Prostate gland (tissue), 2 donors: ENCODE data around the gene KLHL25. TPM values are rescaled to one million over a fixed set of nuclear protein-coding genes. Genes with fewer than 3 reads are reported as not detected.

ENCODE experiments used
- DNase-seq: peaks from one replicate; pipeline ENCODE4 v3.0.0-alpha.2; 2019; ENCODE audit warnings: low spot score
- H3K27ac ChIP-seq, 2 donors: fragments of 200-600 bp; sonication (generic); 2 replicates each; pipeline ENCODE4 v1.5.1; 2017 to 2019
- H3K27me3 ChIP-seq: fragments of 200-600 bp; sonication (generic); replicated peaks from 2 replicates; pipeline ENCODE4 v1.5.1; 2019; ENCODE audit not compliant: insufficient read depth
- H3K36me3 ChIP-seq, 2 donors: fragments of 200-600 bp; sonication (generic); 1 replicate in 1 of 2; 2 replicates in 1 of 2; pipeline versions ENCODE4 v1.5.1 to v1.8.1; 2017 to 2019
- H3K4me1 ChIP-seq: fragments of 200-600 bp; sonication (generic); replicated peaks from 2 replicates; pipeline ENCODE4 v1.5.1; 2019
- H3K4me3 ChIP-seq, 2 donors: fragments of 200-600 bp; sonication (generic); 2 replicates each; pipeline ENCODE4 v1.5.1; 2017 to 2019
- H3K9me3 ChIP-seq: fragments of 200-600 bp; sonication (generic); 2 replicates; pipeline ENCODE4 v1.5.1; 2017
- CTCF ChIP-seq, 4 experiments: fragments of 200-600 bp in 2 of 4; fragments of 450-650 bp in 2 of 4; sonication (generic) in 2 of 4; IDR thresholded peaks; 1 replicate in 3 of 4; 2 replicates in 1 of 4; pipeline ENCODE4 v1.5.1; 2016 to 2019; ENCODE audit warnings: antibody characterized with exemption in 4 of 4, mild to moderate bottlenecking in 2 of 4, moderate library complexity in 2 of 4
- POLR2A ChIP-seq: fragments of 450-650 bp; IDR thresholded peaks from one replicate; pipeline ENCODE4 v1.6.1; 2016; ENCODE audit warnings: antibody characterized with exemption, mild to moderate bottlenecking
- POLR2AphosphoS5 ChIP-seq: sonication (generic); formaldehyde crosslinking; IDR thresholded peaks from one replicate; pipeline ENCODE4 v1.6.1; 2017; ENCODE audit warnings: antibody characterized with exemption
- WGBS: methylation state at CpG from one replicate; pipeline ENCODE4 v1.1.5; 2018; 5-methylcytosine and 5-hydroxymethylcytosine counted together
- intact Hi-C: fragments of 100-400 bp; cut with DNase I; formaldehyde crosslinking; loops from one replicate; pipeline ENCODE4 v1.14.2; 2022
- total RNA-seq, 2 donors: library from RNA; depleted of rRNA; stranded (reverse); fragments of >200 nt; gene quantifications; one replicate each; pipeline ENCODE4 v1.1.0, GENCODE V29; 2016

KLHL25 gene
- total RNA-seq, 2 donors from 2014 or later, result 5.1 to 30.8 TPM

- no peak for DNase-seq
- Histone ChIP-seq H3K4me3 (no peak overlapping the region), H3K27me3 (no peaks in the 10 kb centered on the region), H3K4me1 (no peaks in the 10 kb centered on the region), H3K36me3 (no peaks in the 10 kb centered on the region), H3K27ac (no peak overlapping the region), H3K9me3 (no peaks in the 10 kb centered on the region)
- TF ChIP-seq POLR2AphosphoS5 (no peak), CTCF (IDR thresholded peaks at IDR 0.05) (no peak), POLR2A (no peak)
- intact Hi-C loops, result no loop called here
- WGBS, result 93% methylated on average over 26 of the region's 26 CpGs
These were observed 26.8 kb downstream of the KLHL25 start for GRCh38 chr15:85767785-85768529.

- no peak for DNase-seq
- intact Hi-C loops, result no loop called here
- Histone ChIP-seq H3K36me3 (no peaks in the 10 kb centered on the region), H3K27ac (no peak overlapping the region), H3K9me3 (no peaks in the 10 kb centered on the region), H3K4me3 (no peak overlapping the region), H3K4me1 (no peaks in the 10 kb centered on the region), H3K27me3 (no peaks in the 10 kb centered on the region)
- no peak for TF ChIP-seq POLR2A
- no peak for TF ChIP-seq CTCF (IDR thresholded peaks at IDR 0.05)
- no peak for TF ChIP-seq POLR2AphosphoS5
- 87% methylated on average over 24 of the region's 24 CpGs for WGBS
These were observed 28.5 kb downstream of the KLHL25 start for GRCh38 chr15:85766001-85766831.

GRCh38 chr15:85764649-85765277 lies 30.0 kb downstream of the KLHL25 start:
- Histone ChIP-seq H3K4me1 (no peaks in the 10 kb centered on the region), H3K9me3 (no peaks in the 10 kb centered on the region), H3K4me3 (no peak overlapping the region), H3K36me3 (no peaks in the 10 kb centered on the region), H3K27ac (no peak overlapping the region), H3K27me3 (no peaks in the 10 kb centered on the region)
- intact Hi-C loops, result no loop called here
- no peak for TF ChIP-seq CTCF (IDR thresholded peaks at IDR 0.05)
- TF ChIP-seq POLR2A, result no peak
- TF ChIP-seq POLR2AphosphoS5, result no peak
- WGBS, result 60% methylated on average over 3 of the region's 3 CpGs
- no peak for DNase-seq

- no peaks in the 10 kb centered on the region for H3K36me3 ChIP-seq
- 74% methylated on average over 27 of the region's 28 CpGs for WGBS
- no peak for DNase-seq
- H3K4me1 ChIP-seq, result no peaks in the 10 kb centered on the region
- no peaks in the 10 kb centered on the region for H3K27me3 ChIP-seq
- no peaks in the 10 kb centered on the region for H3K9me3 ChIP-seq
- intact Hi-C loops, result no loop called here
- H3K27ac ChIP-seq, result no peak overlapping the region
- H3K4me3 ChIP-seq, result no peak overlapping the region
- TF ChIP-seq POLR2A, result no peak
These were observed 30.8 kb downstream of the KLHL25 start for GRCh38 chr15:85763673-85764633.
